ENCODE data around the gene NAB1. TPM values are rescaled to one million over a fixed set of nuclear protein-coding genes. Genes with fewer than 3 reads are reported as not detected.

NAB1 gene
- total and polyA plus RNA-seq, 8 donors = 14.2 to 121 (median 35.3) TPM

DNA sequence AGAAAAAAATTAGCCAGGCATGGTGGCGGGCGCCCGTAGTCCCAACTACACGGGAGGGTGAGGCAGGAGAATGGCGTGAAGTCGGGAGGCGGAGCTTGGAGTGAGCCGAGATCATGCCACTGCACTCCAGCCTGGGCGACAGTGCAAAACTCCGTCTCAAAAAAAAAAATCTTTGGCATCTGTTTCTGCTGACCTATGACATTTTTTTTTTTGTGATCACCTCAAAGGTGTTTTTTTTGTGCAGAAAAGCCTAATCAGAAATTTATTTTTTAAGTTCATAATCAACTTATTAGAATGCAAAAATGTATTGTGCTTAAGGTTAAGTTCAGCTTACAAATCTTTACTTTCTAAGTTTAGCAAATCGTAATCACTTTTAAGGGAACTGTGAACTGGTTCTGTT lies 45.6 kb downstream of the NAB1 start:
- Histone ChIP-seq H3K27me3 (no peaks in the 10 kb centered on the region), H3K4me1 (peaks cover 0 to 5% (median 0%) of the 10 kb centered on the region in 4 donors), H3K4me3 (no peak overlapping the region), H3K36me3 (peaks cover 0 to 30% (median 17%) of the 10 kb centered on the region in 4 donors), H3K27ac (no peak overlapping the region), H3K9me3 (no peaks in the 10 kb centered on the region)
- DNase-seq = no peak
- 84 to 95% (median 89%) methylated on average over 11 of the region's 11 CpGs for WGBS, 5 donors
- TF ChIP-seq EP300 (IDR thresholded peaks at IDR 0.05) (no peak), POLR2A (IDR thresholded peaks at IDR 0.05) (no peak), POLR2AphosphoS5 (IDR thresholded peaks at IDR 0.05) (no peak)
- TF ChIP-seq, protein P1, sequence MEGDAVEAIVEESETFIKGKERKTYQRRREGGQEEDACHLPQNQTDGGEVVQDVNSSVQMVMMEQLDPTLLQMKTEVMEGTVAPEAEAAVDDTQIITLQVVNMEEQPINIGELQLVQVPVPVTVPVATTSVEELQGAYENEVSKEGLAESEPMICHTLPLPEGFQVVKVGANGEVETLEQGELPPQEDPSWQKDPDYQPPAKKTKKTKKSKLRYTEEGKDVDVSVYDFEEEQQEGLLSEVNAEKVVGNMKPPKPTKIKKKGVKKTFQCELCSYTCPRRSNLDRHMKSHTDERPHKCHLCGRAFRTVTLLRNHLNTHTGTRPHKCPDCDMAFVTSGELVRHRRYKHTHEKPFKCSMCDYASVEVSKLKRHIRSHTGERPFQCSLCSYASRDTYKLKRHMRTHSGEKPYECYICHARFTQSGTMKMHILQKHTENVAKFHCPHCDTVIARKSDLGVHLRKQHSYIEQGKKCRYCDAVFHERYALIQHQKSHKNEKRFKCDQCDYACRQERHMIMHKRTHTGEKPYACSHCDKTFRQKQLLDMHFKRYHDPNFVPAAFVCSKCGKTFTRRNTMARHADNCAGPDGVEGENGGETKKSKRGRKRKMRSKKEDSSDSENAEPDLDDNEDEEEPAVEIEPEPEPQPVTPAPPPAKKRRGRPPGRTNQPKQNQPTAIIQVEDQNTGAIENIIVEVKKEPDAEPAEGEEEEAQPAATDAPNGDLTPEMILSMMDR (IDR thresholded peaks at IDR 0.05) = no peak
- intact Hi-C loops (cut with DNase I; ENCODE audit: low total_unique reads) = no loop called here

- WGBS, 5 donors = 82 to 92% (median 86%) methylated on average over 4 of the region's 4 CpGs
- no peak for TF ChIP-seq POLR2A (IDR thresholded peaks at IDR 0.05)
- TF ChIP-seq EP300 (IDR thresholded peaks at IDR 0.05) = no peak
- TF ChIP-seq POLR2AphosphoS5 (IDR thresholded peaks at IDR 0.05) = no peak
- TF ChIP-seq, protein P1 (IDR thresholded peaks at IDR 0.05) = no peak
Observed at GRCh38 chr2:190695739-190696138, 46.9 kb downstream of the NAB1 start.

GRCh38 chr2:190696792-190697398 lies 48.0 kb downstream of the NAB1 start:
- intact Hi-C loops (cut with DNase I; ENCODE audit: low total_unique reads) = no loop called here
- TF ChIP-seq POLR2A (IDR thresholded peaks at IDR 0.05) (no peak), POLR2AphosphoS5 (IDR thresholded peaks at IDR 0.05) (peak in 2 of 3 donors; percentile 36 to 46), EP300 (IDR thresholded peaks at IDR 0.05) (no peak)
- TF ChIP-seq, protein P1 (IDR thresholded peaks at IDR 0.05) = no peak
- Histone ChIP-seq H3K4me1 (peaks cover 0 to 5% (median 0%) of the 10 kb centered on the region in 4 donors), H3K9me3 (no peaks in the 10 kb centered on the region), H3K27ac (no peak overlapping the region), H3K36me3 (peaks cover 0 to 10% (median 4%) of the 10 kb centered on the region in 4 donors), H3K4me3 (no peak overlapping the region), H3K27me3 (no peaks in the 10 kb centered on the region)
- WGBS, 5 donors = 32 to 59% (median 38%) methylated on average over 3 of the region's 3 CpGs
- DNase-seq = peak in 1 of 2 donors; percentile 66

More at GRCh38 chr2:190695739-190696138, 46.9 kb downstream of the NAB1 start:
- Histone ChIP-seq H3K4me3 (no peak overlapping the region), H3K4me1 (peaks cover 0 to 5% (median 0%) of the 10 kb centered on the region in 4 donors), H3K27ac (no peak overlapping the region), H3K36me3 (peaks cover 0 to 22% (median 9%) of the 10 kb centered on the region in 4 donors), H3K9me3 (no peaks in the 10 kb centered on the region), H3K27me3 (no peaks in the 10 kb centered on the region)
- intact Hi-C loops (cut with DNase I; ENCODE audit: low total_unique reads) = no loop called here
- no peak for DNase-seq

DNA sequence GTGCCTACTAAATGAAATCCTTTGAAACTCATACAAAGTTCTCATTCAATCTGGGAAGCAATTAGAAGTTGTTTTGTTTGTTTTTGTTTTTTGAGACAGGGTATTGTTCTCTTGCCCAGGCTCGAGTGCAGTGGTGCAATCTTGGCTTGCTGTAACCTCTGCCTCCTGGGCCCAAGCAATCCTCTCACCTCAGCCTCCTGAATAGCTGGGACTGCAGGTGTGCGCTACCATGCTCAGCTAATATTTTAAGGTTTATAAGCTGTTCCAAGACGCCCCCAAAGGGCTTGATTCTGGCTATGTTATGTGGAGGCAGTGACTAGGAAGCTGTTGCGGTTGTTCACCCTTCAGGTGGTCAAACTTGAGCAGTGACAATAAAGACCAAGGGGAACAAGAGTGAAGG lies 48.5 kb downstream of the NAB1 start:
- intact Hi-C loops (cut with DNase I; ENCODE audit: low total_unique reads) = no loop called here
- no peak overlapping the region for H3K4me3 ChIP-seq
- no peak overlapping the region for H3K27ac ChIP-seq
- no peak for DNase-seq
- H3K27me3 ChIP-seq = no peaks in the 10 kb centered on the region
- no peaks in the 10 kb centered on the region for H3K9me3 ChIP-seq
- peaks cover 0 to 5% (median 0%) of the 10 kb centered on the region in 4 donors for H3K4me1 ChIP-seq
- WGBS, 5 donors = 73 to 85% (median 81%) methylated on average over 4 of the region's 4 CpGs
- H3K36me3 ChIP-seq = peaks cover 0 to 8% (median 4%) of the 10 kb centered on the region in 4 donors
- no peak for TF ChIP-seq EP300 (IDR thresholded peaks at IDR 0.05)
- TF ChIP-seq, protein P1 (IDR thresholded peaks at IDR 0.05) = no peak
- TF ChIP-seq POLR2AphosphoS5 (IDR thresholded peaks at IDR 0.05) = no peak

Measured in stomach (tissue), 9 donors.